OCI-LY7 (cell line): ENCODE measurements around the gene TAAR6. TPM values are rescaled to one million over a fixed set of nuclear protein-coding genes. Genes with fewer than 3 reads are reported as not detected.

Experiments
- Bru-seq: library from RNA; stranded (reverse); fragments of 400-500 nt; gene quantifications from one replicate; lab custom pipeline; 2021; lab: Mats Ljungman, UMichigan
- BruChase-seq, 2 experiments: library from RNA; stranded (reverse); fragments of 400-500 nt; gene quantifications; one replicate each; lab custom pipeline; 2021; lab: Mats Ljungman, UMichigan
- BruUV-seq: library from RNA; stranded (reverse); fragments of 400-500 nt; replicated peaks from 2 replicates; lab custom pipeline; 2021; lab: Mats Ljungman, UMichigan
- CTCF ChIA-PET: fragments of 300-600 bp; sonication (Branson Sonifier 250); formaldehyde crosslinking; loops from one replicate; lab custom pipeline; 2022; ENCODE audit warnings: antibody characterized with exemption; ENCODE audit not compliant: unreplicated experiment; lab: Charles Lee
- POLR2A ChIA-PET: fragments of 300-600 bp; sonication (Branson Sonifier 250); formaldehyde crosslinking; loops from one replicate; lab custom pipeline; 2022; ENCODE audit warnings: antibody characterized with exemption; lab: Charles Lee
- DNase-seq: peaks from one replicate; pipeline ENCODE4 v3.0.0-alpha.2; 2015; ENCODE audit warnings: low spot score
- H2AFZ ChIP-seq: fragments of 200-600 bp; sonication (generic), shearing (Covaris generic); 2 replicates; pipeline ENCODE4 v1.6.1; 2014; ENCODE audit warnings: mild to moderate bottlenecking, antibody characterized with exemption, low read length, moderate library complexity
- H3K27ac ChIP-seq: fragments of 200-600 bp; sonication (generic); 2 replicates; pipeline ENCODE4 v1.5.1; 2014; ENCODE audit warnings: mixed run types, low read depth, mild to moderate bottlenecking, moderate library complexity, low read length, inconsistent platforms; ENCODE audit not compliant: poor library complexity, severe bottlenecking
- H3K36me3 ChIP-seq: fragments of 200-600 bp; sonication (generic); 2 replicates; pipeline ENCODE4 v1.6.1; 2014; ENCODE audit warnings: mild to moderate bottlenecking, antibody characterized with exemption, low read length, moderate library complexity, mixed read lengths; ENCODE audit not compliant: insufficient read depth
- H3K4me1 ChIP-seq: fragments of 200-600 bp; sonication (generic); 2 replicates; pipeline ENCODE4 v1.5.1; 2014; ENCODE audit warnings: mild to moderate bottlenecking, low read length; ENCODE audit not compliant: insufficient read depth, poor library complexity, severe bottlenecking
- H3K4me2 ChIP-seq: fragments of 200-600 bp; sonication (generic); 2 replicates; pipeline ENCODE4 v1.6.1; 2014; ENCODE audit warnings: mild to moderate bottlenecking, low read length
- H3K4me3 ChIP-seq: fragments of 200-600 bp; sonication (generic); 2 replicates; pipeline ENCODE4 v1.5.1; 2014; ENCODE audit warnings: mild to moderate bottlenecking, low read depth, low read length; ENCODE audit not compliant: poor library complexity, severe bottlenecking
- H3K79me2 ChIP-seq: fragments of 200-600 bp; sonication (generic); 2 replicates; pipeline ENCODE4 v1.6.1; 2016; ENCODE audit warnings: low read depth, mild to moderate bottlenecking, low read length, moderate library complexity, mixed read lengths; ENCODE audit not compliant: insufficient read depth
- H3K9me2 ChIP-seq: fragments of 200-600 bp; sonication (generic); 2 replicates; pipeline ENCODE4 v1.6.1; 2016; ENCODE audit warnings: mild to moderate bottlenecking, low read length, mixed read lengths; ENCODE audit not compliant: insufficient read depth
- H3K9me3 ChIP-seq: fragments of 200-600 bp; sonication (generic); 2 replicates; pipeline ENCODE4 v1.6.1; 2014; ENCODE audit warnings: mild to moderate bottlenecking, mixed run types, low read length, mixed read lengths
- H4K20me1 ChIP-seq: fragments of 200-600 bp; sonication (generic); 2 replicates; pipeline ENCODE4 v1.6.1; 2014; ENCODE audit warnings: mild to moderate bottlenecking, antibody characterized with exemption, low read length, moderate library complexity, mixed read lengths; ENCODE audit not compliant: insufficient read depth
- EZH2phosphoT487 ChIP-seq: fragments of 200-600 bp; sonication (generic); IDR thresholded peaks from 2 replicates; pipeline ENCODE4 v1.6.1; 2018; ENCODE audit warnings: low read depth, borderline replicate concordance, mild to moderate bottlenecking, mixed run types, antibody characterized with exemption, low read length, moderate library complexity, mixed read lengths
- intact Hi-C: fragments of 100-400 bp; cut with micrococcal nuclease; formaldehyde crosslinking; loops from one replicate; pipeline ENCODE4 v1.10.0; 2022; ENCODE audit not compliant: unreplicated experiment
- long read RNA-seq: library from polyadenylated mRNA; stranded (forward); transcript quantifications from one replicate; pipeline ENCODE4 v2.0.0, GENCODE V29; 2022
- total RNA-seq, 2 experiments: library from RNA; depleted of rRNA in 1 of 2; stranded (reverse); fragments of >200 nt in 1 of 2; shearing (Covaris generic) in 1 of 2; gene quantifications; 2 replicates each; pipeline ENCODE4 v1.2.3, GENCODE V29; 2014 to 2022
- TF ChIP-seq, protein P1 (sequence below): fragments of 200-600 bp; sonication (generic); conservative IDR thresholded peaks from 2 replicates; pipeline ENCODE4 v1.5.1; 2014; ENCODE audit warnings: mild to moderate bottlenecking, antibody characterized with exemption, low read length, moderate library complexity, mixed read lengths

The TAAR6 gene, protein sequence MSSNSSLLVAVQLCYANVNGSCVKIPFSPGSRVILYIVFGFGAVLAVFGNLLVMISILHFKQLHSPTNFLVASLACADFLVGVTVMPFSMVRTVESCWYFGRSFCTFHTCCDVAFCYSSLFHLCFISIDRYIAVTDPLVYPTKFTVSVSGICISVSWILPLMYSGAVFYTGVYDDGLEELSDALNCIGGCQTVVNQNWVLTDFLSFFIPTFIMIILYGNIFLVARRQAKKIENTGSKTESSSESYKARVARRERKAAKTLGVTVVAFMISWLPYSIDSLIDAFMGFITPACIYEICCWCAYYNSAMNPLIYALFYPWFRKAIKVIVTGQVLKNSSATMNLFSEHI
- not detected in 2 replicates for total RNA-seq (2014; rRNA removed; shearing (Covaris generic))
- total RNA-seq (2022): not detected in 2 replicates
- Bru-seq, nascent RNA: not detected
- BruChase-seq, experiment 1, labeled RNA remaining after a 6-hour chase: not detected
- not detected for BruChase-seq, experiment 2, labeled RNA remaining after a 2-hour chase
- long read RNA-seq: 0 reads

- intact Hi-C loops: no loop called here
- no peak for DNase-seq
- Histone ChIP-seq H3K9me3 (no peaks in the 10 kb centered on the region), H3K79me2 (no peaks in the 10 kb centered on the region), H3K4me2 (no peak within 1 kb of the TSS), H3K4me3 (no peak within 1 kb of the TSS), H2AFZ (no peak within 1 kb of the TSS), H3K4me1 (no peaks in the 10 kb centered on the region), H3K36me3 (no peaks in the 10 kb centered on the region), H3K27ac (no peak within 1 kb of the TSS), H4K20me1 (no peaks in the 10 kb centered on the region), H3K9me2 (no peaks in the 10 kb centered on the region)
- POLR2A ChIA-PET: no interaction called here
- no peak for TF ChIP-seq EZH2phosphoT487
- TF ChIP-seq, protein P1, sequence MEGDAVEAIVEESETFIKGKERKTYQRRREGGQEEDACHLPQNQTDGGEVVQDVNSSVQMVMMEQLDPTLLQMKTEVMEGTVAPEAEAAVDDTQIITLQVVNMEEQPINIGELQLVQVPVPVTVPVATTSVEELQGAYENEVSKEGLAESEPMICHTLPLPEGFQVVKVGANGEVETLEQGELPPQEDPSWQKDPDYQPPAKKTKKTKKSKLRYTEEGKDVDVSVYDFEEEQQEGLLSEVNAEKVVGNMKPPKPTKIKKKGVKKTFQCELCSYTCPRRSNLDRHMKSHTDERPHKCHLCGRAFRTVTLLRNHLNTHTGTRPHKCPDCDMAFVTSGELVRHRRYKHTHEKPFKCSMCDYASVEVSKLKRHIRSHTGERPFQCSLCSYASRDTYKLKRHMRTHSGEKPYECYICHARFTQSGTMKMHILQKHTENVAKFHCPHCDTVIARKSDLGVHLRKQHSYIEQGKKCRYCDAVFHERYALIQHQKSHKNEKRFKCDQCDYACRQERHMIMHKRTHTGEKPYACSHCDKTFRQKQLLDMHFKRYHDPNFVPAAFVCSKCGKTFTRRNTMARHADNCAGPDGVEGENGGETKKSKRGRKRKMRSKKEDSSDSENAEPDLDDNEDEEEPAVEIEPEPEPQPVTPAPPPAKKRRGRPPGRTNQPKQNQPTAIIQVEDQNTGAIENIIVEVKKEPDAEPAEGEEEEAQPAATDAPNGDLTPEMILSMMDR: no peak
- no TSS peak for BruUV-seq
- CTCF ChIA-PET: no interaction called here
Measured at GRCh38 chr6:132570221-132570777, at the start of gene TAAR6. Gene TAAR6 (plus strand): TSS chr6:132570322. CDS start chr6:132570322, 0 bp downstream.

- no TSS peak for BruUV-seq
- Histone ChIP-seq H3K4me2 (no peak overlapping the region), H3K9me3 (no peaks in the 10 kb centered on the region), H4K20me1 (no peaks in the 10 kb centered on the region), H3K36me3 (no peaks in the 10 kb centered on the region), H3K79me2 (no peaks in the 10 kb centered on the region), H3K27ac (no peak overlapping the region), H3K4me1 (no peaks in the 10 kb centered on the region), H3K9me2 (no peaks in the 10 kb centered on the region), H3K4me3 (no peak overlapping the region), H2AFZ (no peak overlapping the region)
- POLR2A ChIA-PET: no interaction called here
- CTCF ChIA-PET: no interaction called here
- DNase-seq: no peak
- TF ChIP-seq EZH2phosphoT487: no peak
- TF ChIP-seq, protein P1: no peak
- intact Hi-C loops: no loop called here
Measured at GRCh38 chr6:132520953-132521352, 49.2 kb upstream of the TAAR6 start.

- H3K4me2 ChIP-seq: no peak overlapping the region
- no peak for DNase-seq
- H3K4me3 ChIP-seq: no peak overlapping the region
- H3K27ac ChIP-seq: no peak overlapping the region
- no peak overlapping the region for H2AFZ ChIP-seq
- CTCF ChIA-PET: no interaction called here
- H3K9me3 ChIP-seq: no peaks in the 10 kb centered on the region
- H3K9me2 ChIP-seq: no peaks in the 10 kb centered on the region
- TF ChIP-seq EZH2phosphoT487: no peak
- TF ChIP-seq, protein P1: no peak
- no peaks in the 10 kb centered on the region for H3K36me3 ChIP-seq
- H3K4me1 ChIP-seq: peaks cover 1% of the 10 kb centered on the region
- no peaks in the 10 kb centered on the region for H3K79me2 ChIP-seq
- intact Hi-C loops: no loop called here
- H4K20me1 ChIP-seq: no peaks in the 10 kb centered on the region
- POLR2A ChIA-PET: interaction anchor here (1.0 to 2.3 kb wide), 5 partner anchors 9 to 179 kb away, joined by 3 to 9 read pairs (median 3); partner anchors contain the start of gene STX7
- BruUV-seq: no TSS peak
Measured at GRCh38 chr6:132524646-132525045, 45.5 kb upstream of the TAAR6 start.
